D721Med (cell line): ENCODE results near the gene PLCE1.

Experiments
- DNase-seq: peaks from one replicate; pipeline ENCODE4 v3.0.0; 2011; ENCODE audit warnings: low spot score; ENCODE audit not compliant: insufficient read length
- FAIRE-seq: peaks from 2 replicates; lab custom pipeline; 2011; peaks lifted over from hg19 to GRCh38; lab: Jason Lieb, UNC
- TF ChIP-seq, protein P1 (sequence below): IDR thresholded peaks from 2 replicates; pipeline ENCODE4 v1.5.1; 2012; ENCODE audit warnings: mild to moderate bottlenecking, control low read depth; ENCODE audit not compliant: insufficient read depth; ENCODE audit errors: missing control alignments

PLCE1 gene

DNA sequence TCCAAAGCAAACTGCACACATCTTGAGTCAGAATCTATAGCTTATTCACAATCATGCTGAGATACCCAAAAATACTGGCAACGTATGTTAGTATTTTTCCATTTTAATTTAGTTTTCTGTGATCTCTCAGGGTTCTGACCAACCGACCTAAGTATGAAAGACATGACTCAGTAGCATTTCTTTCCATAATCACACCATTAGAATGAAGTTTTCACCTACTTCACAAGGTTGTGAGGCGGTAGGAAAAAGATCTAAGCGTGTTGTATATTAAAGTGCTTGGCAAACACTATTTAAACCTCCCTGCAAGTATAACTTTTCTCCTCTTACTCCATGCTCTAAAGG, 49.1 kb downstream of the PLCE1 start:
- DNase-seq = no peak
- TF ChIP-seq, protein P1, sequence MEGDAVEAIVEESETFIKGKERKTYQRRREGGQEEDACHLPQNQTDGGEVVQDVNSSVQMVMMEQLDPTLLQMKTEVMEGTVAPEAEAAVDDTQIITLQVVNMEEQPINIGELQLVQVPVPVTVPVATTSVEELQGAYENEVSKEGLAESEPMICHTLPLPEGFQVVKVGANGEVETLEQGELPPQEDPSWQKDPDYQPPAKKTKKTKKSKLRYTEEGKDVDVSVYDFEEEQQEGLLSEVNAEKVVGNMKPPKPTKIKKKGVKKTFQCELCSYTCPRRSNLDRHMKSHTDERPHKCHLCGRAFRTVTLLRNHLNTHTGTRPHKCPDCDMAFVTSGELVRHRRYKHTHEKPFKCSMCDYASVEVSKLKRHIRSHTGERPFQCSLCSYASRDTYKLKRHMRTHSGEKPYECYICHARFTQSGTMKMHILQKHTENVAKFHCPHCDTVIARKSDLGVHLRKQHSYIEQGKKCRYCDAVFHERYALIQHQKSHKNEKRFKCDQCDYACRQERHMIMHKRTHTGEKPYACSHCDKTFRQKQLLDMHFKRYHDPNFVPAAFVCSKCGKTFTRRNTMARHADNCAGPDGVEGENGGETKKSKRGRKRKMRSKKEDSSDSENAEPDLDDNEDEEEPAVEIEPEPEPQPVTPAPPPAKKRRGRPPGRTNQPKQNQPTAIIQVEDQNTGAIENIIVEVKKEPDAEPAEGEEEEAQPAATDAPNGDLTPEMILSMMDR = no peak
- no peak for FAIRE-seq
